SH-SY5Y (cell line): ENCODE results near the gene FHAD1.

ENCODE experiments used
- GATA2 ChIP-seq: IDR thresholded peaks from 2 replicates; pipeline ENCODE4 v1.6.1; 2011; ENCODE audit warnings: mild to moderate bottlenecking, low read depth, low read length
- GATA3 ChIP-seq: IDR thresholded peaks from 2 replicates; pipeline ENCODE4 v1.6.1; 2011; ENCODE audit warnings: low read depth, mild to moderate bottlenecking, low read length, moderate library complexity

FHAD1 gene

DNA sequence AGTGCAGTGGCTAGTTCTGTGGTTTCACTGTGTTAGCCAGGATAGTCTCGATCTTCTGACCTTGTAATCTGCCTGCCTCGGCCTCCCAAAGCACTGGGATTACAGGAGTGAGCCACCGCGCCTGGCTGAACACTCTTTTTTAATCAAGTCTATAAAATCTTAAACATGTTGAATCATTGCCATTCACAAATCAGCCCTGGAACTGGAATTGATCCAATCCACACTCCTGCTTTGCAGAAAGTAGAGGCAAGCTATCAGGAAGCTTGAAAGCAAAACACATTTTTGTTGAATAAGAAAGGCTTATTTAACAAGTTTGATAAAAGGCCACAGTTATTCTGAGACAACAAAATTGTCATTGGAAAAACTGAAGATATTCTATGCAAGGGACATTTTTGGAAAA lies 144.3 kb downstream of the FHAD1 start:
- TF ChIP-seq GATA2, result no peak
- TF ChIP-seq GATA3, result no peak

DNA sequence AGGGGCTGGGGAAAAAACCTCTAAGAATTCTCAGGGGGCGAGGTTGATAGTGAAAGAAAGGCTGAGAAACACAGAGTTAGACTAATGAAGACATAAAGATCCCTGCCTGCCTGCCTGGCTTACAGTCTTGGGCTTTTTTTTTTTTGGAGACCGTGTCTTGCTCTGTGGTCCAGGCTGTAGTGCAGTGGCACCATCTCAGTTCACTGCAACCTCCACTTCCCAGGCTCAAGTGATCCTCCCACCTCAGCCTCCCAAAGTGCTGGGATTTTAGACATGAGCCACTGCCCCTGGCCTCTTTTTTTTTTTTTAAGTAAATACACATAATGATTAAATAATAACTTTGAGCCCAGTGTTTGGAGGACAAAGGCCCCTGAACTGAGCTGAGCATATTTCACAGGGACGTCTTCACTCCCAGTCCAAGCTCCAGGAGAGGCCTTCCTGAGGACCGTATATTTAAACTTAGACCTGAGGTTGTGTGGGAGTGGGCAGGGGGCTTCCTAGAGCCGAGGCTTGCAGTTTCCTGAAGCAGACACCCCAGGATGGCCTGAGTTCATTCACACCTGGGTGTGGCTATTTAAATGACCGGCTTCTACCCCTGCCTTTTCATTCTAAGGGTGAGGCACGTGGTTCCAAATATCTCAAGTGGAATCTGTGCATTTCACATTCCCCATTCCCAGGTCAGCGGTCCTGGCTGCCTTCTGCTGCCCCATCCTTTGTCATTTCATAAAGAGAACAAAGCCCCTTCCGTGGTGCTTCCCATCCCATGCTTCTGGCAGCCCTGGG lies 146.6 kb downstream of the FHAD1 start:
- no peak for TF ChIP-seq GATA3
- TF ChIP-seq GATA2, result no peak

DNA sequence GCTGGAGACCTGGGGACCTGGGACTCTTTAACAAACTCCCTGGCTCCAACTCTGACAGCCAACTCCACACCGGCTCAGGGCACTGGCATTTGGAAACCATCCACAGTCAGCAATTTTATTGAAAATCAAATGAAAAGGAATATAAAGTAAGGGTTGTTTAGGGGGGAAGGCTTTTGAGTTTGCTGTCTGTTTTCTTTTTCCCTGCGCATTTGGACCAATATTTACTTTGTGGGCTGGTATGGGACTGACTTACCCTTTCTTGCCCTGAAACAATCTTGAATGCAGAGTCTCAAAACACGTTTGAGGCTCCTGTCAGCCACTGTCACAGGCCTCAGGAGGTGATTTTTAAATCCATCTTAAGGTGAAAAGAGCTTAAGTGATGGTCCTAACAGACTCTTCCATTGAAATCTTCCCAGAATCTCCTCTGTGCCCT lies 147.3 kb downstream of the FHAD1 start:
- TF ChIP-seq GATA2, result no peak
- TF ChIP-seq GATA3, result no peak

DNA sequence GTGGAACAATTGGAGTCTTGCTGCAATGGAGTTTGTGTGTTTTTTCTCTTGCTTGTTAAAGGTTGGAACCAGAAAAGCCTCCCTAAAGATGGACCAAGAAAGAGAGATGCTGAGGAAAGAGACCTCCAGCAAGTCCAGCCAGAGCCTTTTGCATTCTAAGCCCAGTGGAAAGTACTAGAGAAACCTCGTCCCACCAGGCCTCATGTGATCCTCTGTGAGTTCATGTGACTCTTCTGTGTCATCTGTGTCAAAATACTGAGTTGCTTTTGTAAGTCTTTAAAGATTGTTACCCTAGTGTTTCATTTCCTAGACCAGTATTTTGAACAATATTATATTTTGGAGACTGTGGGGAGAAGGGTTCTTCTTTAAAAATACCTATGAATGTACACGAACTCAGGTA lies 150.2 kb downstream of the FHAD1 start:
- TF ChIP-seq GATA3, result no peak
- no peak for TF ChIP-seq GATA2

DNA sequence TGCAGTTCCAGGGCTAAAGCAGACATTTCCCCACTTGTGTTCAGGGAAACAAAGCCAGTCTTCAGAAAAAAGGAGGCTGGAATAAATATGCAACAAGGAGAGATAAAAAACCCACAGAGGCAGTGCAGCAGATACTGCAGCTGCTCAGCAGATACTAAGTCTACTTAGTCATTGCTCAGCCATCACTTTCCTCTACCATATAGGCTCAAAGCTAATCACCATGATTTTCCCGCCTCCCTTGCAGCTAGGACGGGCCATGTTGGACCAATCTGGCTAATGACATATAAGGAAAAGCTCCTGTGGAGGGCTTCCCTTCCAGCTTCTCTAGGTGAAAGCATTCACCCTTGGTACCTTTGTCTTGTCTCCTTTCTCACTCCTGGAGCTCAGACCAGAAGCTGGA lies 152.7 kb downstream of the FHAD1 start:
- no peak for TF ChIP-seq GATA3
- TF ChIP-seq GATA2, result no peak

DNA sequence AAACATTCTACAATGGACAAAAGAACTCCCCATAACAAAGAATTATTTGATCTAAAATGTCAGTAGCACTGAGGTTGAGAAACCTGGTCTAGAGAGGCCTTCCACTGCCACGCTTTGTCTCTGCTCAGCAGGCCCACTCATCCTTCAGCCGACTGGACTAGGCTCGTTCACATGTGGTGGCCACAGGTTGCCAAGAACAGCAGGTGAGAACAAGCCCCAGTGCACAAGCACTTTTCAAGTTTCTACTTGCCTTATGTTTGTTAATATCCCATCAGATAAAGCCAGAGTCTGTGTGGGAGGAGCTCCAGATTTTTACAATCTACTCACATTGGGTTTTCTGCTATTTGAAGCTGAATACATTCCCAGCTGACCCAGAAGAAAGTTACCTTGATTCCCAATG lies 153.6 kb downstream of the FHAD1 start:
- no peak for TF ChIP-seq GATA2
- TF ChIP-seq GATA3, result no peak

DNA sequence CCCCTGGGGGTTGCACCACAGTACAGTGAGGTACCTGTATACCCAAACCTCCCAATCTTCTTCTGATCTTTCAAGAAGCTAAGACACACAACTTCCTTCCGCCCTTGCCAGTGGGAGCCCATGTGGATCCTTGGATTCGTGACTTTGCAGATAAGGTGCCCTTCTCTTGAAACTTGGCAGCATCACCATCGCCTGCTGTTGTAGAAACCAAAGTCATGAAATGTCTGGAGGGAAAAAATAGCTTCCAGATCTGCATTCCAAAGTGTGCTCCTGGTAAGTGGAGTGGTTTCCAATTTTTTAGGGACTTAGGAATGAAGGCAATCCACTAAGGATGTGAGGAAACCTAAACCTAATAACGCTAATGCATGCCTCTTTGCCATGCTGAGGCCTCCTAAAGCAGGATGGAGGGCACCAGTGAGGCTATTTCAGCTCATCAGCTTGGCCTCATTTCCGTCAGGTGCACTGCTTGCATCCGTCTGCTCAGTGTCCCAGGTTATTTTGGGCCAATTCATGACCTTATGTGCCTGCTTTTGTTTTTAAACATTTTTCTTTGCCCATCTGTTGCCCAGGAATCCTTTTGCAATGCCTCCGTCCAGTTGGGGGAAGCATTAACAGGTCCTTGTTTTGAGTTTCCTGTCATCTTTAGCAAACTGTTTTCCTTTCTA lies 154.5 kb downstream of the FHAD1 start:
- TF ChIP-seq GATA3, result no peak
- TF ChIP-seq GATA2, result no peak

DNA sequence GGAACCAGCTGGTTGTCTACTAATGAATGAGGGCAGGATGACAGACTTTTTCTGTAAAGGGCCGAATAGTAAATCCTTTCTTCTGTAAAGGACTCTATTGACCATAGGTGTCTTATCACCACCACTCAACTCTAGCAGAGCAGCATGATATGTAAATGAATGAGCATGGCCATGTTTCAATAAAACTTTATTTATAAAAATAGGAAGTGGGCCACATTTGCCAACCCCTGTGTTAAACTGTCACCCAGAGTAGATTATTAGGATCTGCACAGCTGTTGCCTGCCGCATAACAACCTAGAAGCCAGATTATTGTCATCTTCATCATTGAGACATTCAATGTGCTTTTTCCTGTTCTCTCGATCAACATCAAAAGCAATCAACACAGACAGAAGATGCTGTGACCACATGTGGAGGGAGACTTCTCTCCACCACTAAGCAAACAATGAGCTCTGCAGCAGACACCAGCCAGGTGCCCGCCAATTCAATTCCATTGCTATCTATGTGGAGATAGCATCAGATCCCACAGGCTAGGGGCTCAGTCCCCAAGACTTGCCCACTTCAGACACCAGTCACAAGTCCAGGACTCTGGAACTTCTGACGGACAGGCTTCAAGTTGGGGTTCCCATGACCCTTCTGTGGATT lies 155.9 kb downstream of the FHAD1 start:
- TF ChIP-seq GATA2 (no peak), GATA3 (no peak)

DNA sequence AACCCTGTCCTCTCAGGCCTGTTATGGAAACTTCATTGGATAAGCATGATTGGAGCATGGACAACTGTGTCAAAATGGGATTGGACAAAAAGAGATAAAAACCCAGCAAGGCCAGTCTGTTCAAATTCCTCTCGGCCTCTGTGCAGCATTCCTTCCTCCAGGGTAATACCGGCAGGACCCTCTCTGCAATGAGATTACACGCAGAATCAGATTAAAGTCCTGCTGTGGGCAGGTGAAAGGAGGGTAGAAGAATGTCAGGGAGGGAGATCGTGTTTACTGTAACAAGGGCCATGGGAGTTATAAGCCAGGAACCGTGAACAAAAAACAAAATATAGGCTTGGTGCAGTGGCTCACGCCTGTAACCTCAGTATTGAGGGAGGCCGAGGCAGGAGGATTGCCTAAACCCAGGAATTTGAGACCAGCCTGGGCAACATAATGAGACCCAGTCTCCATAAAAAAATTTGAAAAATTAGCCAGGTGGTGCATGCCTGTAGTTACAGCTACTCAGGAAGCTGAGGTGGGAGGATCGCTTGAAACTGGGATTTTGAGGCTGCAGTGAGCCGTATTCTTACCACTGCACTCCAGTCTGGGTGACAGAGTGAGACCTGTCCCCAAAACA lies 157.0 kb downstream of the FHAD1 start:
- no peak for TF ChIP-seq GATA2
- no peak for TF ChIP-seq GATA3

DNA sequence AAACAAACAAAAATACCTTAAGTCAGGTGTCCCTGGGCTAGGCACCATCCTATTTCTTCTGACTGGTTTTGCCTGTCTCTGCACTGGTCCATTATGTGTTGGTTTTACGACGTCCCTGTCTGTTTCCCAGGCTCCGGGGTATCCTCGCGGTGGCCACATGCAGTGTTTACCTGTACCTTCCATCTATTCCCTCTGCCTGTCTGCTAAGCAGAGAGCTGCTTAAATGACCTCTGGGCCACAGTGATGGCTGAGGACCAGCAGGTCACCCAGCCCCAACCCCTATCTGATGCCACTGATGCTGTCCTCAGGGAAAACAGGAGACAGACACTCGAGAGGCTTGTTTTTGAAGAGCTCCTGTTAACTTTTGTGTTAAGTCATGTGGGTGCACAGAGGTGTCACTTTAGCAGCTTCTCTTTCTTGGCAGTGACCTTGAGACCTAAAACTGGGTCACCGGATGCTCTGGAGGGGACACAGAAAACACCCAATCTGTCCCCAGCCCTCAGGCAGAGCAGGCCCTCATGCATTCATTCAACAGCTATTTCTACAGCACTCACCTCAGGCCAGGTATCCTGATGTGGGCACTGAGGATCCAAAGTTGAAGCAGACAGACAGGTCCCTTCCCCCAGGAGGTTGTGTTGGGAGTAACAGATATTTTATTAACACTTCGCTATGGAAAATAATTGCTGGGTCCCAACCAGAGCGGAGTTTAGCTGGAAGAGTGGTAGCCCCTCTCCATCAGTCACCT lies 158.3 kb downstream of the FHAD1 start:
- TF ChIP-seq GATA3, result no peak
- TF ChIP-seq GATA2, result no peak

DNA sequence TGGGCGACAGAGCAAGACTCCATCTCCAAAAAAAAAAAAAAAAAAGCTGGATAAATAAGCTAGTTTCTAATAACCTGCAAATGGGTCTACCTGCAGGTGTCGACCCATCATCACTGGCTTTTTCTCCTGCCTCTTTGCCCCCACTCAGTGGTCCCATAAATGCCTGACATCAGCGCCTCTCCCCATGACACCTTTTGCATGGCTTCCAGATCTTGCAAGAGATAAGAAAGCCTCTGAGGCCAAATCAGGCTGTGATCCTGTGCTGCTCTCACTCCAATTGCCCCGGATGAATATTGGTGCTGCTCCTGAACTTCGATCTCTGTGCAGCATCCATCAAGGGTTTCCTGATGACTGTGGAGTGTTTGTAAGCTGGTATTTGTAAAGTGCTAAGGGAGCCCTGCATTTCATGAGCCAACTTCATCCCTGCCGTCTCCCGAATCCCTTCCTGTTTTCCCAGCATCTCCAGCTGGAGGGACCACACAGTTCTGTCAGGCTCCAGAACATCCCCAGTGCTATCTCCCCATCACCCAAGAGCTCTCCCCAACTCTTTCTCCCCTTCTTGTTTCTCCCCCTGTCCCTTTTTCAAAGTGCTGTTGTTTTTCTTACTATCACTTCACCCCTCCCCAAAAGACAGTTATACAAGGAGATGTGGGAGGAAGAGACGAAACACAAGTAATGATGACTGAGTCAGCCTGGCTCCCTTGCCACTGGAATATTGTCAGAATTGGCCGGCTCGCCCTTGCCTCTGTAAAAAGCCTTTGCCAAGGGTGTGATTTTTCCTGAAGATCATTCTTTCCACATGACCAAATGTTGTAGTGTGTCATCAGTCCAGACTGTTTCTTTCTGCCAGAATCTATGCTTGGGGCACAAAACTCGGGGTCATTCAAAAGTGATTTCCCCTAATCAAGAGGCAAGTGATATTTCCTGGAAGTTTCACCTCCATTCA lies 159.9 kb downstream of the FHAD1 start:
- TF ChIP-seq GATA3 (0 out of 2 replicates have a peak, but pooled peaks have one; percentile 23), GATA2 (peak; percentile 63; the same call in 1 of the 2 replicates)

DNA sequence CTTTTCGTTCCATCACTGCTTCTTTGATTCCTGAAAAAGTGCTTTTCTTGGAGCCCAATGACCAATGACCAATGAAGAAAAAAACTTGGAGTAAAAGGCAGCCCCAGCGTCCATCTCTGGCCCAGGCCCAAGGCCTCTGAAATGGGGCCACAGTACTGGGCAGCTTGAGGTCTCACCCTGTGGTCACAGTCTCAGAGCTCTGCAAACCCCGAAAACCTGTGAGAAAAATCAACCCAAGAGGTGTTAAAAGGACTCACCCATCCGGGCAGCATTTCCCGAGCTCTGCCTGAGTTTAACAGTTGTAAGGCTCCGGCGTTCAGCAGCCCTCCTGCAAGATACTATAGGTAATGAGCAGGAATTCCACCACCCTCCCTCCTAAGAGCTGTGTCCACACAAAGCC lies 160.6 kb downstream of the FHAD1 start:
- no peak for TF ChIP-seq GATA3
- no peak for TF ChIP-seq GATA2

DNA sequence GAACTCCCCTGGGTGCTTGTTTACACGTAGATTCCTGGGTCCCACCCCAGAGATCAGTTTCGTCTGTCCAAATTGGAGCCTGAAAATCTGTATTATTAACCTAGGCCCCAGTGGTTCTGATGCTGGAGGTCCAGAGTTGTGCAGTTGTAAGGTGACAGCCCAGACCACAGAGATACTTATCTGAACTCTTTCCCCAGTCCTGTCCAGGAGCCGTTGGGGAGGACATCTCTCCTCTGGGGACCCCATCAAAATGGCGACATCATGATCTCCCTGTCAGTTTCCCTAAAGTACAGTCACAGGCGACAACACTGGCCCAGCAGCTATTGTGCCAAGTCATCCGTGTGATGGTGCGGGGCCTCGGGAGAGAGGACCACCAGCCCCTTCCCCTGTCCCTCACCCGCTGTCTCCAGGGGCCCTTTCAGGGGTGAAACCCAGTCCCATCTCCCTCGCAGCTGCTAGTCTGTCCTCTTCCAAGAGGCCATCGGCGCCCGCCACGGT lies 161.9 kb downstream of the FHAD1 start:
- TF ChIP-seq GATA3, result no peak
- no peak for TF ChIP-seq GATA2
